PC-9 (cell line): ENCODE measurements around the gene KRT4.

Source experiments
- CTCF ChIP-seq: fragments of 200-600 bp; sonication (generic); conservative IDR thresholded peaks from 2 replicates; pipeline ENCODE4 v1.6.1; 2017; ENCODE audit warnings: mixed run types, antibody characterized with exemption, mild to moderate bottlenecking, moderate library complexity
- EZH2 ChIP-seq: fragments of 200-600 bp; sonication (generic); IDR thresholded peaks from 2 replicates; pipeline ENCODE4 v1.8.0; 2017; ENCODE audit warnings: antibody characterized with exemption, low read depth

- TF ChIP-seq CTCF (no peak), EZH2 (no peak)
Measured at GRCh38 chr12:52851787-52852186, 37.9 kb upstream of the KRT4 start.
